Vagina (tissue), 2 donors: ENCODE measurements around the gene COL27A1.

Experiments used
- CTCF ChIP-seq, 3 experiments: fragments of 450-650 bp in 2 of 3; fragments of 200-600 bp in 1 of 3; sonication (generic) in 1 of 3; IDR thresholded peaks; one replicate each; pipeline ENCODE4 v1.5.1; 2017 to 2019; ENCODE audit warnings: antibody characterized with exemption in 3 of 3, mild to moderate bottlenecking in 2 of 3, moderate library complexity in 2 of 3
- POLR2AphosphoS5 ChIP-seq, 2 donors: sonication (generic); formaldehyde crosslinking; IDR thresholded peaks; one replicate each; pipeline ENCODE4 v1.9.0; 2017; ENCODE audit warnings: antibody characterized with exemption in 2 of 2, mild to moderate bottlenecking in 2 of 2, low read depth in 1 of 2; ENCODE audit not compliant: insufficient read depth in 1 of 2

DNA sequence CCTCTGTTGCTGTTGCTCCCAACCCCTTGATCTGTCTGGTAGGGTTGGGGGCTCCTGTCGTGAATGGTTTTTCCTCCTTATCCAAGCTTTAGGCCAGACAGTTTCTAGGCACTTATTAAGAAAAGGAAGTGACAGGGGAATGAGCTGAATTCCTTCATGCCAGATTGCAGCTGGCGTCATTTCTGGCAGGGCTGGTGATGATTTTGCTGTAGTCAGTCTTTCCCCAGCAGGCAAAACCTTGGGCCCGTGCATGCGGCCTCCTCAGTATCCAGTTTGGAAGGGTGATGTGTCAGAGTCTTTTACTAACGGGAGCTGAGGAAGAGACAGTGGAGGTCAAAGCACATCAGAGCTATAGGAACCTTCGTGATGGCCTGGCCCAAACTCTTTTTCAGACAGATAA lies 58.8 kb downstream of the COL27A1 start:
- TF ChIP-seq CTCF (IDR thresholded peaks at IDR 0.05) (no peak), POLR2AphosphoS5 (IDR thresholded peaks at IDR 0.05; ENCODE audit: insufficient read depth in 1 of 2, low read depth in 1 of 2) (no peak)
